GM12891 (cell line): ENCODE measurements around the gene RAET1G.

ENCODE experiments used
- POLR2A ChIP-seq: IDR thresholded peaks from 2 replicates; pipeline ENCODE4 v1.6.1; 2011; ENCODE audit warnings: low read depth, low read length, control low read depth
- POLR2AphosphoS5 ChIP-seq: IDR thresholded peaks from 2 replicates; pipeline ENCODE4 v1.6.1; 2011; ENCODE audit warnings: low read depth, low read length, control low read depth
- SPI1 ChIP-seq: IDR thresholded peaks from 2 replicates; pipeline ENCODE4 v1.6.1; 2011; ENCODE audit warnings: low read depth, low read length, control low read depth

- TF ChIP-seq POLR2A = no peak
- TF ChIP-seq POLR2AphosphoS5 = no peak
- no peak for TF ChIP-seq SPI1
Observed at GRCh38 chr6:149924206-149924932, 1.4 kb upstream of the RAET1G start.
